PC-3 (cell line): ENCODE results near the gene APBA2.

Experiments used
- CTCF ChIP-seq: fragments of 300-600 bp; sonication (generic); conservative IDR thresholded peaks from 2 replicates; pipeline ENCODE4 v1.5.1; 2017; ENCODE audit warnings: antibody characterized with exemption, low read depth, mild to moderate bottlenecking, low read length
- EZH2 ChIP-seq: fragments of 300-600 bp; sonication (generic); IDR thresholded peaks from one replicate; pipeline ENCODE4 v1.6.1; 2017; ENCODE audit warnings: antibody characterized with exemption, mild to moderate bottlenecking, low read length; ENCODE audit not compliant: unreplicated experiment
- EZH2phosphoT487 ChIP-seq: fragments of 300-600 bp; sonication (generic); IDR thresholded peaks from 2 replicates; pipeline ENCODE4 v1.6.1; 2018; ENCODE audit warnings: mild to moderate bottlenecking, antibody characterized with exemption, low read length, borderline replicate concordance

- TF ChIP-seq CTCF: no peak
- no peak for TF ChIP-seq EZH2phosphoT487
- TF ChIP-seq EZH2: no peak
Observed at GRCh38 chr15:28986108-28986507, 100.3 kb downstream of the APBA2 start.
